Gastroesophageal sphincter (tissue), 3 donors: Measurements from ENCODE around the gene DRD2.

Experiments
- CTCF ChIP-seq, 4 experiments: fragments of 200-600 bp in 2 of 4; fragments of 450-650 bp in 2 of 4; sonication (generic) in 1 of 4; IDR thresholded peaks; one replicate each; pipeline ENCODE4 v1.5.1; 2017 to 2019; ENCODE audit warnings: antibody characterized with exemption in 4 of 4, mild to moderate bottlenecking in 2 of 4, moderate library complexity in 2 of 4
- POLR2A ChIP-seq, 2 donors: fragments of 450-650 bp; IDR thresholded peaks; one replicate each; pipeline ENCODE4 v1.6.1; 2017; ENCODE audit warnings: antibody characterized with exemption in 2 of 2, mild to moderate bottlenecking in 2 of 2, moderate library complexity in 1 of 2

- TF ChIP-seq CTCF (IDR thresholded peaks at IDR 0.05), result no peak
- TF ChIP-seq POLR2A (IDR thresholded peaks at IDR 0.05), result no peak
These were observed 29.4 kb upstream of the DRD2 start for GRCh38 chr11:113504586-113504985.
